AG09319 (cell line): ENCODE measurements around the gene PTPRZ1.

Experiments used
- DNase-seq: peaks from one replicate; pipeline ENCODE4 v3.0.0-alpha.2; 2010; ENCODE audit warnings: low read depth; ENCODE audit errors: extremely low read depth
- TF ChIP-seq, protein P1 (sequence below): IDR thresholded peaks from 2 replicates; pipeline ENCODE4 v1.5.1; 2011; ENCODE audit warnings: low read depth, mild to moderate bottlenecking, inconsistent platforms, low read length, moderate library complexity

Gene PTPRZ1

DNA sequence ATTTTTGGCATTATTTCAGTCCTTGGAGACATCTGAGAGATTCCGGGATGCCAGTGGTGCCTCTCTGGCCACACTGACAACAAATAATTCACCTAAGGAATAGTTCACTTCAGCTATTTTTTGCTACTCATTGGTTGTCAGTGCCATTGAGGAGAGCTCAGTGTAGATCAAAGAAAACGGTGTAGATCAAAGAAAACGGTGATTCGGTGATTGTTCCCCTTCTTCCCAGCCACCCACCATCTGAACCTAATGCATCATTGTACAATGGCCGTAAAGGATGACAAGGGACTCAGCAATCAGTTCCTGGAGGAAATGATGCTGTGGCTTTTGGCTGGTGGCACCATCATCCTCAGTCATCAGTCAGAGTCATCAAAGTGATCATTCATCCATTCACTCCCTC, 80.6 kb downstream of the PTPRZ1 start:
- TF ChIP-seq, protein P1, sequence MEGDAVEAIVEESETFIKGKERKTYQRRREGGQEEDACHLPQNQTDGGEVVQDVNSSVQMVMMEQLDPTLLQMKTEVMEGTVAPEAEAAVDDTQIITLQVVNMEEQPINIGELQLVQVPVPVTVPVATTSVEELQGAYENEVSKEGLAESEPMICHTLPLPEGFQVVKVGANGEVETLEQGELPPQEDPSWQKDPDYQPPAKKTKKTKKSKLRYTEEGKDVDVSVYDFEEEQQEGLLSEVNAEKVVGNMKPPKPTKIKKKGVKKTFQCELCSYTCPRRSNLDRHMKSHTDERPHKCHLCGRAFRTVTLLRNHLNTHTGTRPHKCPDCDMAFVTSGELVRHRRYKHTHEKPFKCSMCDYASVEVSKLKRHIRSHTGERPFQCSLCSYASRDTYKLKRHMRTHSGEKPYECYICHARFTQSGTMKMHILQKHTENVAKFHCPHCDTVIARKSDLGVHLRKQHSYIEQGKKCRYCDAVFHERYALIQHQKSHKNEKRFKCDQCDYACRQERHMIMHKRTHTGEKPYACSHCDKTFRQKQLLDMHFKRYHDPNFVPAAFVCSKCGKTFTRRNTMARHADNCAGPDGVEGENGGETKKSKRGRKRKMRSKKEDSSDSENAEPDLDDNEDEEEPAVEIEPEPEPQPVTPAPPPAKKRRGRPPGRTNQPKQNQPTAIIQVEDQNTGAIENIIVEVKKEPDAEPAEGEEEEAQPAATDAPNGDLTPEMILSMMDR = no peak
- DNase-seq = no peak

DNA sequence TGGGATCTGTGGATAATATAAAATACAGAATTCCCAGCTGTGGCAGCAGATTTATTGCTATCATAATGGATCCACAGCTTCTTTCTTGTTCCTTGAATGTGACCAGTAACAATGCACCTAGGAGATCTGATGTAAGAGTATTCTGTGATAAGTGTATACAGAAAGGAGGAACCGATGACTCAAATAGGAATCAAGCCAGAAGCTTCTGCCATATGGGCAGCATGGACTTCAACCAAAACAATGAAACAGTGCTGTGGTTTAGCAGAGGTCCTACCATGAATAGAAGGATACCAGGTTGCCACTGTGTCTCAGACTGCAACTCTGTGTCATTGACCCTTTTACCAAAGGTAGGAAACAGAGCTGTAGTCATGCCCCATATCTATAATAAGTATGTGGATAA, 81.8 kb downstream of the PTPRZ1 start:
- no peak for DNase-seq
- TF ChIP-seq, protein P1 = no peak

DNA sequence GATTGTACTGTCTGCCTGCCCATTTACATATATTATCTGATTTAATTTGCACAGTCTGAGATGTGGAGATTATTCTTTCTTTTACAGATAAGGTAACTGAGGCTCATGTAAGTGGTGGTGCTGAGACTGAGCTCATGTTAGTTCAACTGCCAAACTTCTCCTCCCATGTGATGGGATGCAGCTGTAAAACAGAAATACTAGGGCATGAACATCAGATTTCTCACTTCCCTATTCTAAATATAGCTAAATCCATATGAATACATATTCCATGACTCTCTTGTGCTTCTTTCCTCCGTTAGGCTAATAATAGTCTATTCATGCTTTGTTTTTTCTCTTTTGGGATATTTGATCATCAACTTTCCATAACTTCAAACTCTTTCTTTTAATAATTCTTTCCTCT, 84.7 kb downstream of the PTPRZ1 start:
- TF ChIP-seq, protein P1 = no peak
- no peak for DNase-seq

DNA sequence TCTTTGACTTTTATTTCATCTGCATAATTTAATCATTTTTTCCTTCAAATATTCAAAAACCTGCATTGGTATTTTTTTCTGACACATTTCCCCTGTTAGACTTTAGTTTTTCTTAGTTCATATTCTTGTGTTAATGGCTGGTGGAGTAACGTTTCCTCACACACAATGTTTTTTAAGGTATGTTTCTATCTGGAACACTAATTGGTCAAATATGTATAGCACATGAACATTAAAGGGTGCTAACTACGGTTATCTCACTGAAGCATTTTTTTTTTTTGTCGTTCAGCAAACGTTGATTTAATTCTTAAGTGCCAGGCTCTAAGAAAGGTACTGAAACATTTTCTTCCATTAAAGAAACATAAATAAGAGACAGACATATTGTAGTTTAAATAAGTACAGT, 87.7 kb downstream of the PTPRZ1 start:
- TF ChIP-seq, protein P1 = no peak
- no peak for DNase-seq

DNA sequence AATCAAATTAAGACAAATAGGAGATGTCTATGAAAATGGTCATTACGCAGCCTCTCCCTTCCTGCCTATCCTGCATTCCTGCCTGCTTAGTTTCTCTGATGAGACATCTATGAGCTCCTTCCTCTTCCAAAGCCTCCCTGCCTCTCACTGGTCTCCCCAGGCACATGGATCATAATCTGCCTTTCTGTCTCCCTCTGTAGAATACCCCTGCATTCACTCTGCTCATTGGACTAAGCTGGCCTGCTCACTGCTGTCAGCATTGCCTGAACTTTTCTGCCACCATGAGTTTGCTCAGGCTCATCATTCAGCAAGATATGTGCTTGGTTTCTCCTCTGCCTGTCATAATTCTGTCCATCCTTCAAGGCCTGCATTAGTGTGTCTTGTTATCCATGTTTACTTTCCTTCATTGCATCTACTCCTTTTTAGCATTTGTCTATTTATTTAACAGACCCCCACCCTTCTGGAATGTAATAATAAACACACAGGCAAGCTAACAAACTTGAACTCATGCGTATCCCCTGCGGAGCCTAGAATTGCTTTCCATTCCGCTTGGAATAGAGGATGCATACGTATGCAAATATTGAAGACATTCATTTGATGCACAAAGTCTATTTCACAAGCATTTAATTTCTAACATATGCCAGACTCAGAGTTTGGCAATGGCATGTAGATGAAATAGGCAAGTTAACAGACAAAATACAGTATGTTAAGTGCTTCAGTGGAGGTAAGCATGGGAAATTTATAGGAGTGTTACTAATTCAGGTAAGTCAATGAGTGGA, 88.3 kb downstream of the PTPRZ1 start:
- TF ChIP-seq, protein P1 = no peak
- DNase-seq = peak; percentile 24

DNA sequence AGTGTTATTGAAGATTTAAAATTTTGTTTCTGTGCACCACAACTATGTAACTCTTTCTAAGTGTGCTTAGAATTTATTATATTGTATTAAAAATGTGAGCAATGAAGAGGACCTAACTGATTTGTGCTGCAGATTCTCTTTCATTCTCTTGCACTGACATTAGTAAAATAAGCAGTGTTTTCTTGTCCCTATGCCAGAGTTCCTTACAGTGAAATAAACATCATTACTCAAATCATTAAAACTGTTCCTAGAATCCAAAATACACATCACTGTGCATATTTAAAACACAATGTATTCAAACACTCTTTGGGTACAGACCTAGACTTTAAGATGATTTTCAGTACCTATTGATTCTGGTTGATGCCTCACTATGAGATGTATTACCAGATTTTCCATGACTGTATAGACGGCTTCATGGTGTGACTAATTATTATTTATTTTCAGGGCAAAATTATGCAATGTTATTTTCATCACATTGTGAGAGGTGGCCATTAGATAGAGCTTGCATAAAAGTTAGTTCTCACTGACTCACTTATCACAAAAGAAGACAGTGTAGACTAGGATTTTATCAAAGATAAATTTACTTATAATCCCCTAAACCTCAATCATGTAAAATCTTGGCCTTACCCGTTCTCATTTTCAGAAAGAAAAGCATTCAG, 93.4 kb downstream of the PTPRZ1 start:
- no peak for DNase-seq
- TF ChIP-seq, protein P1 = no peak

DNA sequence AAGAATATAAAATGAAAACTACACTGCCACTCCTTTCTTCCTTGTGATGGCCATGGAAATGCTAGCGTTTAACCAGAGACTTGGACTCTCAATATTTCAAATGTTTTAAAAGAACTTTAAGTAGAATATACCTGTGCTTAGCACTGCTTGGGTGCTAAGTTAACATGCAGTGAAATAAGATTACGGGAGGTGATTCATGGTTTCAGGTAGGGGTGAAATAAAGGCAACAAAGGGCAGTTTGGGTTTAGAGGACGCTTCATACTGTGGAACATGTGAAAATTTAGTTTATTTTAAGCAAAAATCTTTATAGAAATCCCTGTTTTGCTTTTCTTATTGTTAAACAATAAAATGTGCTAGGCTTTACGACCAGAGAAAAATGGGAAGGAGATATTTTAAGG, 94.0 kb downstream of the PTPRZ1 start:
- no peak for DNase-seq
- TF ChIP-seq, protein P1 = no peak
